SK-N-SH treated with all-trans-retinoic acid at 6 μM for 48 hours (cell line): ENCODE data around the gene RPRD1A.
"Not testable (repeated sequence)": the region's sequence is repeated elsewhere in the genome, so short reads cannot be mapped to it uniquely, and the experiment has no call there.

Source experiments
- ATAC-seq: fragments of 200-7000 bp; cut with Tn5 transposase; 3 replicates; pipeline ENCODE4 v1.9.1; 2020; ENCODE audit warnings: mild to moderate bottlenecking, moderate library complexity
- ARNTL ChIP-seq: fragments of 450-650 bp; formaldehyde crosslinking; IDR thresholded peaks from 2 replicates; pipeline ENCODE4 v1.5.0; 2020; ENCODE audit warnings: low read depth, mild to moderate bottlenecking, moderate library complexity, borderline replicate concordance
- BACH2 ChIP-seq: fragments of 250-450 bp; sonication (Bioruptor Pico); IDR thresholded peaks from 2 replicates; pipeline ENCODE4 v1.9.0; 2021; ENCODE audit warnings: mild to moderate bottlenecking, borderline replicate concordance
- CSDC2 ChIP-seq: fragments of 250-450 bp; sonication (Bioruptor Pico); IDR thresholded peaks from 2 replicates; pipeline ENCODE4 v1.5.0; 2020; ENCODE audit warnings: mild to moderate bottlenecking, moderate library complexity
- CSRNP3 ChIP-seq: fragments of 250-450 bp; sonication (Bioruptor Pico); IDR thresholded peaks from 2 replicates; pipeline ENCODE4 v1.5.1; 2021; ENCODE audit warnings: mild to moderate bottlenecking, moderate library complexity
- ESRRG ChIP-seq: fragments of 250-450 bp; sonication (Bioruptor Pico); IDR thresholded peaks from 2 replicates; pipeline ENCODE4 v1.6.1; 2021; ENCODE audit warnings: mild to moderate bottlenecking
- GLIS3 ChIP-seq: fragments of 250-450 bp; sonication (Bioruptor Pico); IDR thresholded peaks from 2 replicates; pipeline ENCODE4 v1.5.0; 2020; ENCODE audit warnings: mild to moderate bottlenecking, moderate library complexity
- ISL1 ChIP-seq: fragments of 250-450 bp; sonication (Bioruptor Pico); IDR thresholded peaks from 2 replicates; pipeline ENCODE4 v2.1.2; 2022; ENCODE audit warnings: mild to moderate bottlenecking, moderate library complexity
- OSR1 ChIP-seq: fragments of 250-450 bp; sonication (Bioruptor Pico); IDR thresholded peaks from 2 replicates; pipeline ENCODE4 v1.8.0; 2022; ENCODE audit warnings: moderate library complexity, mild to moderate bottlenecking, inconsistent platforms
- PATZ1 ChIP-seq: fragments of 250-450 bp; sonication (Bioruptor Pico); IDR thresholded peaks from 2 replicates; pipeline ENCODE4 v1.8.0; 2020; ENCODE audit warnings: mild to moderate bottlenecking, moderate library complexity, borderline replicate concordance
- POU6F1 ChIP-seq: fragments of 250-450 bp; sonication (Bioruptor Pico); IDR thresholded peaks from 2 replicates; pipeline ENCODE4 v1.8.0; 2021; ENCODE audit warnings: low read depth, mild to moderate bottlenecking, moderate library complexity, borderline replicate concordance
- PPARA ChIP-seq: fragments of 250-450 bp; sonication (Bioruptor Pico); IDR thresholded peaks from 2 replicates; pipeline ENCODE4 v1.5.0; 2020; ENCODE audit warnings: mild to moderate bottlenecking, borderline replicate concordance
- RARB ChIP-seq: fragments of 250-450 bp; sonication (Bioruptor Pico); IDR thresholded peaks from 2 replicates; pipeline ENCODE4 v1.8.0; 2021; ENCODE audit warnings: mild to moderate bottlenecking, moderate library complexity
- SNAI2 ChIP-seq: fragments of 250-450 bp; sonication (Bioruptor Pico); IDR thresholded peaks from 2 replicates; pipeline ENCODE4 v1.5.0; 2020; ENCODE audit warnings: mild to moderate bottlenecking, moderate library complexity
- TOX ChIP-seq: fragments of 250-450 bp; sonication (Bioruptor Pico); IDR thresholded peaks from 2 replicates; pipeline ENCODE4 v1.8.0; 2021; ENCODE audit warnings: mild to moderate bottlenecking, moderate library complexity, borderline replicate concordance
- TSHZ2 ChIP-seq: fragments of 250-450 bp; sonication (Bioruptor Pico); IDR thresholded peaks from 2 replicates; pipeline ENCODE4 v1.5.0; 2020; ENCODE audit warnings: mild to moderate bottlenecking, moderate library complexity
- ZC3H10 ChIP-seq: fragments of 250-450 bp; sonication (Bioruptor Pico); IDR thresholded peaks from 2 replicates; pipeline ENCODE4 v1.5.1; 2021; ENCODE audit warnings: mild to moderate bottlenecking, moderate library complexity
- ZFP3 ChIP-seq: fragments of 250-450 bp; sonication (Bioruptor Pico); IDR thresholded peaks from 2 replicates; pipeline ENCODE4 v1.5.0; 2020; ENCODE audit warnings: mild to moderate bottlenecking, moderate library complexity
- ZFP30 ChIP-seq: fragments of 450-650 bp; formaldehyde crosslinking; IDR thresholded peaks from 2 replicates; pipeline ENCODE4 v1.5.0; 2022; ENCODE audit warnings: mild to moderate bottlenecking, moderate library complexity
- ZNF565 ChIP-seq: fragments of 450-650 bp; formaldehyde crosslinking; conservative IDR thresholded peaks from 2 replicates; pipeline ENCODE4 v1.5.0; 2020; ENCODE audit warnings: low read depth, mild to moderate bottlenecking, moderate library complexity
- ZNF70 ChIP-seq: fragments of 450-650 bp; formaldehyde crosslinking; IDR thresholded peaks from 2 replicates; pipeline ENCODE4 v1.5.0; 2020; ENCODE audit warnings: mild to moderate bottlenecking, moderate library complexity
- ZNF8 ChIP-seq: fragments of 450-650 bp; formaldehyde crosslinking; IDR thresholded peaks from 2 replicates; pipeline ENCODE4 v1.5.0; 2020; ENCODE audit warnings: mild to moderate bottlenecking, moderate library complexity

RPRD1A gene

GRCh38 chr18:36064809-36065079 lies 2.6 kb downstream of the RPRD1A start:
- ATAC-seq: not testable (repeated sequence)

GRCh38 chr18:36064027-36064808 lies 3.1 kb downstream of the RPRD1A start:
- no peak for ATAC-seq
- no peak for TF ChIP-seq ESRRG (CRISPR knock-in tag)
- no peak for TF ChIP-seq POU6F1 (CRISPR knock-in tag)
- TF ChIP-seq ZFP30 (CRISPR knock-in tag): no peak
- TF ChIP-seq CSRNP3 (CRISPR knock-in tag): no peak
- no peak for TF ChIP-seq ZNF565 (CRISPR knock-in tag)
- TF ChIP-seq ZNF8 (CRISPR knock-in tag): no peak
- TF ChIP-seq TOX: no peak
- TF ChIP-seq TSHZ2 (CRISPR knock-in tag): no peak
- no peak for TF ChIP-seq SNAI2
- no peak for TF ChIP-seq ARNTL (CRISPR knock-in tag)
- no peak for TF ChIP-seq ISL1 (CRISPR knock-in tag)
- no peak for TF ChIP-seq ZNF70 (CRISPR knock-in tag)
- no peak for TF ChIP-seq ZC3H10 (CRISPR knock-in tag)
- no peak for TF ChIP-seq OSR1
- no peak for TF ChIP-seq RARB
- no peak for TF ChIP-seq PATZ1 (CRISPR knock-in tag)
- TF ChIP-seq ZFP3 (CRISPR knock-in tag): no peak
- TF ChIP-seq PPARA: no peak

GRCh38 chr18:36058674-36059073 lies 8.7 kb downstream of the RPRD1A start:
- TF ChIP-seq PATZ1 (CRISPR knock-in tag) (no peak), RARB (no peak), BACH2 (no peak)
- ATAC-seq: no peak

- TF ChIP-seq ZNF565 (CRISPR knock-in tag) (no peak), CSRNP3 (CRISPR knock-in tag) (no peak), ZNF8 (CRISPR knock-in tag) (no peak), ISL1 (CRISPR knock-in tag) (no peak), ZNF70 (CRISPR knock-in tag) (no peak), BACH2 (no peak), ZC3H10 (CRISPR knock-in tag) (no peak), PPARA (no peak), TOX (no peak), PATZ1 (CRISPR knock-in tag) (no peak), SNAI2 (no peak), CSDC2 (CRISPR knock-in tag) (no peak), ARNTL (CRISPR knock-in tag) (no peak), GLIS3 (CRISPR knock-in tag) (no peak)
- ATAC-seq: no peak
Observed at GRCh38 chr18:36051760-36052159, 15.6 kb downstream of the RPRD1A start.
